Loucy (cell line): ENCODE measurements around the gene NLGN1.

Experiments
- H2AFZ ChIP-seq: fragments of 200-600 bp; sonication (generic); 2 replicates; pipeline ENCODE4 v1.6.0; 2016; ENCODE audit warnings: antibody characterized with exemption, mild to moderate bottlenecking, low read length, moderate library complexity
- H3F3A ChIP-seq: fragments of 200-600 bp; 2 replicates; pipeline ENCODE4 v1.6.0; 2016; ENCODE audit warnings: antibody characterized with exemption, low read depth, mild to moderate bottlenecking
- H3K27me3 ChIP-seq: fragments of 200-600 bp; sonication (generic); 2 replicates; pipeline ENCODE4 v1.6.1; 2014; ENCODE audit warnings: low read length, mild to moderate bottlenecking; ENCODE audit not compliant: insufficient read depth, poor library complexity, severe bottlenecking
- H3K36me3 ChIP-seq: fragments of 200-600 bp; sonication (generic); 2 replicates; pipeline ENCODE4 v1.6.1; 2016; ENCODE audit warnings: low read length; ENCODE audit not compliant: insufficient read depth
- H3K4me1 ChIP-seq: fragments of 200-600 bp; sonication (generic); 2 replicates; pipeline ENCODE4 v1.5.1; 2014; ENCODE audit warnings: low read length, mild to moderate bottlenecking; ENCODE audit not compliant: insufficient read depth, poor library complexity, severe bottlenecking
- H3K4me2 ChIP-seq: fragments of 200-600 bp; sonication (generic); 2 replicates; pipeline ENCODE4 v1.6.0; 2014; ENCODE audit warnings: antibody characterized with exemption, low read length, low read depth, mild to moderate bottlenecking; ENCODE audit not compliant: poor library complexity, severe bottlenecking
- H3K4me3 ChIP-seq: fragments of 200-600 bp; sonication (generic); 2 replicates; pipeline ENCODE4 v1.5.1; 2014; ENCODE audit warnings: low read length, mild to moderate bottlenecking, mixed read lengths; ENCODE audit not compliant: poor library complexity, severe bottlenecking
- H3K79me2 ChIP-seq: fragments of 200-600 bp; sonication (generic); 2 replicates; pipeline ENCODE4 v1.6.1; 2014; ENCODE audit warnings: low read length; ENCODE audit not compliant: insufficient read depth
- H3K9ac ChIP-seq: fragments of 200-600 bp; sonication (generic); 2 replicates; pipeline ENCODE4 v1.6.0; 2014; ENCODE audit warnings: mild to moderate bottlenecking, low read depth, low read length, moderate library complexity; ENCODE audit not compliant: poor library complexity, severe bottlenecking
- H3K9me2 ChIP-seq: fragments of 200-600 bp; sonication (generic); replicated peaks from 2 replicates; pipeline ENCODE4 v1.6.1; 2016; ENCODE audit warnings: low read depth, low read length, mixed read lengths
- H3K9me3 ChIP-seq: fragments of 200-600 bp; sonication (generic); 2 replicates; pipeline ENCODE4 v1.6.1; 2014; ENCODE audit warnings: mild to moderate bottlenecking, antibody characterized with exemption, low read length, low read depth; ENCODE audit not compliant: insufficient read depth
- H4K20me1 ChIP-seq: fragments of 200-600 bp; sonication (generic); 2 replicates; pipeline ENCODE4 v1.6.0; 2014; ENCODE audit warnings: antibody characterized with exemption, low read length, mild to moderate bottlenecking; ENCODE audit not compliant: insufficient read depth, poor library complexity, severe bottlenecking
- EZH2phosphoT487 ChIP-seq: fragments of 200-600 bp; IDR thresholded peaks from 2 replicates; pipeline ENCODE4 v1.6.1; 2018; ENCODE audit warnings: antibody characterized with exemption, mild to moderate bottlenecking, moderate library complexity, borderline replicate concordance
- TF ChIP-seq, protein P1 (sequence below): fragments of 200-600 bp; sonication (generic); conservative IDR thresholded peaks from 2 replicates; pipeline ENCODE4 v1.5.1; 2014; ENCODE audit warnings: mild to moderate bottlenecking, antibody characterized with exemption, low read length

NLGN1 gene

DNA sequence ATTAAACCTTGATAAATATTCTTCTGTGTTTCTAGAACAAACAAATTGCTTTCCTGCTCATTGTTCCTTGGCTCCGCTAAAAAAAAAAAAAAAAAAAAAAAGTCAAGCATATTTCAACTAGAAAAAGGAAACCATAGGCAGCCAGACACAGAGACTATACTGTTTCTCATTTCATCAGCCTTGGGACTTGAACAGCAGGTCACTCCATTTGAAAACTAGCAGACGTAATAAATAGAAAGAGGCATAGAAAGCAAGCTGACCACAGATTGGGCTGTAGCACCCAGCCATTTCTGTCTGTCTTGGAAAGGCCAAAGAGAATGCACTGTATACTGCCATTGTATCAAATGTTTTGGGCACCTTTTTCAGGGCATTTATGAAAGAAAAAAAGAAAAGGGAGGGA lies 697.1 kb downstream of the NLGN1 start:
- Histone ChIP-seq H3K9ac (no peak overlapping the region), H3K79me2 (no peaks in the 10 kb centered on the region), H3K27me3 (no peaks in the 10 kb centered on the region), H2AFZ (no peak overlapping the region), H3K4me2 (no peak overlapping the region), H3K4me1 (no peaks in the 10 kb centered on the region), H3K9me2 (no peaks in the 10 kb centered on the region), H3K9me3 (no peaks in the 10 kb centered on the region), H4K20me1 (no peaks in the 10 kb centered on the region), H3F3A (no peaks in the 10 kb centered on the region), H3K4me3 (no peak overlapping the region), H3K36me3 (no peaks in the 10 kb centered on the region)
- TF ChIP-seq, protein P1, sequence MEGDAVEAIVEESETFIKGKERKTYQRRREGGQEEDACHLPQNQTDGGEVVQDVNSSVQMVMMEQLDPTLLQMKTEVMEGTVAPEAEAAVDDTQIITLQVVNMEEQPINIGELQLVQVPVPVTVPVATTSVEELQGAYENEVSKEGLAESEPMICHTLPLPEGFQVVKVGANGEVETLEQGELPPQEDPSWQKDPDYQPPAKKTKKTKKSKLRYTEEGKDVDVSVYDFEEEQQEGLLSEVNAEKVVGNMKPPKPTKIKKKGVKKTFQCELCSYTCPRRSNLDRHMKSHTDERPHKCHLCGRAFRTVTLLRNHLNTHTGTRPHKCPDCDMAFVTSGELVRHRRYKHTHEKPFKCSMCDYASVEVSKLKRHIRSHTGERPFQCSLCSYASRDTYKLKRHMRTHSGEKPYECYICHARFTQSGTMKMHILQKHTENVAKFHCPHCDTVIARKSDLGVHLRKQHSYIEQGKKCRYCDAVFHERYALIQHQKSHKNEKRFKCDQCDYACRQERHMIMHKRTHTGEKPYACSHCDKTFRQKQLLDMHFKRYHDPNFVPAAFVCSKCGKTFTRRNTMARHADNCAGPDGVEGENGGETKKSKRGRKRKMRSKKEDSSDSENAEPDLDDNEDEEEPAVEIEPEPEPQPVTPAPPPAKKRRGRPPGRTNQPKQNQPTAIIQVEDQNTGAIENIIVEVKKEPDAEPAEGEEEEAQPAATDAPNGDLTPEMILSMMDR = no peak
- TF ChIP-seq EZH2phosphoT487 = no peak

DNA sequence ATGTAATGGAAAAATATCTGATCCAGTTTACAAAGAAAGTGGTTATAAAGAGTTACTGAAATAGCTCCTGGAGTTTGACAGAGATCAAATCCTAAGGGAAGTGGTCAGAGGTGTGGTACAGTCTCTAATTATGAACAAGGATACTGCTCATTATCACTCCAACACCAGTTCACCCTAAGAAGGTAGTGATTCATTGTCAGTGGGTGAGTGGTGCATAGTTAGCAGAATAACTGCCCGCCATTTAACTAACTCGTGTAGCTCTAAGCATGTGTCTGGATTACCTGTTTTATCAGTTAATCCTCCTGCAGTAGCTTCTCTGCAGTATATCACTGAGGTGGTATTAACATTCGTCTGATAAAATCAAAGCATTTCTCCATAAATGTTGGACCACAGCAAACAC lies 700.1 kb downstream of the NLGN1 start:
- no peaks in the 10 kb centered on the region for H3K79me2 ChIP-seq
- H4K20me1 ChIP-seq = no peaks in the 10 kb centered on the region
- H3K9me2 ChIP-seq = no peaks in the 10 kb centered on the region
- H3K36me3 ChIP-seq = no peaks in the 10 kb centered on the region
- H3K27me3 ChIP-seq = no peaks in the 10 kb centered on the region
- H3F3A ChIP-seq = no peaks in the 10 kb centered on the region
- H3K4me2 ChIP-seq = no peak overlapping the region
- H3K9ac ChIP-seq = no peak overlapping the region
- no peak overlapping the region for H2AFZ ChIP-seq
- H3K4me3 ChIP-seq = no peak overlapping the region
- H3K9me3 ChIP-seq = no peaks in the 10 kb centered on the region
- TF ChIP-seq, protein P1 = no peak
- TF ChIP-seq EZH2phosphoT487 = no peak
- no peaks in the 10 kb centered on the region for H3K4me1 ChIP-seq

DNA sequence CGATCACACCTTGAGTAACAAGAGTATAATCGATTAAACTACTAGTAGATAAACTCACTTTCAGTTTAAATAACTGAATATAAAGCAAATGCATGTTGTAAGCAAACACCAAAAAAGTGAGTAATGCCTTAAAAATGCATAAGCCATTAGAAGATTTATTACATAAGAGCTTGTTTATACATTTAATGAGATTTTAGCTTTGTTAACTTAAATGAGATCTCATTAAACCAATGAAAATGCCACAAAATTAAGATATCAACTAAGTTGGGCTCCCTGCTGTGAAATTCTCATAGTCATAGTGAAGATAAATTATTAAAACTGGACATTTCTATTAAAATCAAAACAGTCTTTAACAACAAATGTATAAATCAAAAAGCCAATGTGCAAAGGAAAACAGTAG lies 701.2 kb downstream of the NLGN1 start:
- TF ChIP-seq EZH2phosphoT487 = no peak
- TF ChIP-seq, protein P1 = no peak
- Histone ChIP-seq H3K4me3 (no peak overlapping the region), H3K36me3 (no peaks in the 10 kb centered on the region), H3K9me2 (no peaks in the 10 kb centered on the region), H4K20me1 (no peaks in the 10 kb centered on the region), H3K4me1 (no peaks in the 10 kb centered on the region), H3K79me2 (no peaks in the 10 kb centered on the region), H2AFZ (no peak overlapping the region), H3F3A (no peaks in the 10 kb centered on the region), H3K27me3 (no peaks in the 10 kb centered on the region), H3K4me2 (no peak overlapping the region), H3K9ac (no peak overlapping the region), H3K9me3 (no peaks in the 10 kb centered on the region)
